Measurements from ENCODE around the gene OR6C2.
"Not testable (repeated sequence)": the region's sequence is repeated elsewhere in the genome, so short reads cannot be mapped to it uniquely, and the experiment has no call there.

The OR6C2 gene

GRCh38 chr12:55472264-55472663 is 28.4 kb downstream of the OR6C2 start:
- DNase-seq (ENCODE audit: low spot score) = no peak

DNA sequence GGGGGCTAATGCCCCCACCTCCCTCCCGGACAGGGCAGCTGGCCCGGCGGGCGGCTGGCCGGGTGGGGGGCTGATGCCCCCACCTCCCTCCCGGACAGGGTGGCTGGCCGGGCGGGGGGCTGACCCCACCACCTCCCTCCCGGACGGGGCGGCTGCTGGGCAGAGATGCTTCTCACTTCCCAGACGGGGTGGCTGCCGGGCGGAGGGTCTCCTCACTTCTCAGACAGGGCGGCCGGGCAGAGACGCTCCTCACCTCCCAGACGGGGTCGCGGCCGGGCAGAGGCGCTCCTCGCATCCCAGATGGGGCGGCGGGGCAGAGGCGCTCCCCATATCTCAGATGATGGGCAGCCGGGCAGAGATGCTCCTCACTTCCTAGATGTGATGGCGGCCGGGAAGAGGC is 35.3 kb downstream of the OR6C2 start:
- DNase-seq (ENCODE audit: low spot score) = not testable (repeated sequence)

- DNase-seq (ENCODE audit: low spot score) = not testable (repeated sequence)
Observed at GRCh38 chr12:55484284-55484683, 40.4 kb downstream of the OR6C2 start.

DNA sequence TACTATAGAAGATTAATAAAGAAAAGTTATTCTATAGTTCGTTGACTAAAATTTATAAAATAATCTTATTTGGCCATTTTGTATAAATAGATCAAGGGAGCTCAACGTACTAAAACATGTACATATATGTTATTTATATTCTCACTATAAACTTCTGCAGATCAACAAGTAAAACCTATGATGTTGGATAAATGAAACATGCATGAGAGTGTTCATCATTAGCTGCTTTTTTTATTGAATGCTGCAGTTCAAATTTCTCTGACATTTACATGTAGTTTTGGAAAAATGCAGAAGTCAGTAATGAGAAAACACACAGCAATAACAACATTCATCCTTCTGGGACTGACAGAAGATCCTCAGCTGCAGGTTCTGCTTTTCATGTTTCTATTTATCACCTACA is 48.2 kb downstream of the OR6C2 start, which contains the start of gene OR6C68:
Gene OR6C68, plus strand, starts transcription at position 301 of the 400 bp plus-strand sequence. Its CDS starts 0 bp downstream, at position 301.
- no peak for DNase-seq (ENCODE audit: low spot score)

DNA sequence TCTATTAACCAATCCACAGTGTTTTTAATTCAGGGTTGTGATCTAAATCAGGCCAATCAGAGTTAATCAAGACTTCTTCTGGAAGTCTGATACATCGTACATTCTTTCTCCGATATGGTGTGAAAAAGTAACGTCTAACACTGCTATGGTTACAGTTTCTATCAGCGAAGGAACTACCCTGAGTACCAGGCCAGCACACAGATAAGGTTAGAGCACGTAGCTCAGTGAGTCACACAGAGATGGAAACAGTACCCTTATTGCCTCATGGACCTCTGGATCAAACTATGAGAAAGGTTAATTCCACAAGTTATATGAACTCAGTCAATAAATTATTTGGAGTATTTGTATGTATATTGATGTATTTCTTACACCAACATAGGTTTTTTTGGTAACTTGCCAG is 51.6 kb downstream of the OR6C2 start:
- DNase-seq (ENCODE audit: low spot score) = no peak

DNA sequence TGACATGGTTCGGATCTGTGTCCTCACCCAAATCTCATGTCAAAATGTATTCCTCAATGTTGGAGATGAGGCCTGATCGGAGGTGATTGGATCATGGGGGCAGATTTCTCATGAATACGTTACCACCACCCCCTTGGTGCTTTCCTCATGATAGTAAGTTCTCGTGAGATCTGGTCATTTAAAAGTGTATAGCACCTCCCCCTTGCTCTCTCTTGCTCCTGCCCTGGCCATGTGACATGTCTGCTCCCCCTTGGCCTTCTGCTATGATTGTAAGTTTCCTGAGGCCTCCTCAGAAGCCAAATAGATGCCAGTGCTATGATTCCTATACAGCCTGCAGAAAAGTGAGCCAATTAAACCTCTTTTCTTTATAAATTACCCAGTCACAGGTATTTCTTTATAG is 55.4 kb downstream of the OR6C2 start:
- no peak for DNase-seq (ENCODE audit: low spot score)

- no peak for DNase-seq (ENCODE audit: low spot score)
Observed at GRCh38 chr12:55499810-55500252, 56.0 kb downstream of the OR6C2 start.

GRCh38 chr12:55501601-55502000 is 57.7 kb downstream of the OR6C2 start:
- no peak for DNase-seq (ENCODE audit: low spot score)

Data from hematopoietic multipotent progenitor cell treated with erythropoietin and hydrocortisone succinate and interleukin-3 and kit ligand, for 17 days (in vitro differentiated cells).